ENCODE measurements around the gene ACTL9. TPM values are rescaled to one million over a fixed set of nuclear protein-coding genes. Genes with fewer than 3 reads are reported as not detected.

Gene ACTL9
- total and polyA plus RNA-seq, 2 donors (not counting 3 experiments of a cell fraction or from before 2014, with no cell fraction given), result not detected

- ChIA-PET POLR2A (no interaction called here), CTCF (no interaction called here)
- no peak for FAIRE-seq
These were observed 36.3 kb downstream of the ACTL9 start for GRCh38 chr19:8662263-8662662.

DNA sequence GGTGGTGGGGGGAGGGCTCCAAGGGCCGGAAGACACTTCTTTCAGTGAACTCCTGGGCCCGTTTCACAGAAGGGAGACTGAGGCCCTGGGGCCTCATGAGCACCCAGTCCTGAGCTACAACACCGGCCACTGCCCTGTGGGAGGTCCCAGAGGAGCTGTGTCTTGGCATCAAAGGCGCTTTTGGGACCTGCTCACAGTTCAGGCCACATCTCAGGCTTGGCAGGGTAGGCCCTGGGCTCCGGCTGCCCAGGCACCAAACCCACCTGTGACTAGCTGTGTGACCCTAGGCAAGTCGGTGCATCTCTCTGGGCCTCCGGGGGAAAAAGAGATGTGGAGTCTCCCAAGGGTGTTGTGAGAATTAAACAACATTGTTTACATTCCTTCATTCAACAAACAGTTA, 38.7 kb downstream of the ACTL9 start:
- Histone ChIP-seq H3K27me3 (ENCODE audit: control insufficient read depth in 2 of 2, insufficient read depth in 2 of 2, low read length in 2 of 2) (no peaks in the 10 kb centered on the region), H3K9ac (replicated peaks; ENCODE audit: extremely low read depth, insufficient read depth, low read length) (no peak overlapping the region), H3K9me1 (replicated peaks; ENCODE audit: control insufficient read depth, extremely low read depth, insufficient read depth, low read length) (no peaks in the 10 kb centered on the region), H3K79me2 (ENCODE audit: control insufficient read depth, insufficient read depth, low read length) (no peaks in the 10 kb centered on the region), H4K20me1 (replicated peaks; ENCODE audit: control insufficient read depth, extremely low read depth, insufficient read depth, low read length) (no peaks in the 10 kb centered on the region), H3K4me1 (ENCODE audit: control insufficient read depth, extremely low read depth, insufficient read depth, low read length) (no peaks in the 10 kb centered on the region), H3K36me3 (ENCODE audit: control insufficient read depth in 2 of 2, extremely low read depth in 1 of 2, insufficient read depth in 2 of 2, low read length in 2 of 2) (no peaks in the 10 kb centered on the region), H3K27ac (ENCODE audit: insufficient read depth, low read depth, low read length) (no peak overlapping the region), H3K4me3 (replicated peaks in 1 of 3; ENCODE audit: insufficient read depth in 1 of 3, low read depth in 1 of 3, low read length in 3 of 3) (no peak overlapping the region), H3K4me2 (ENCODE audit: insufficient read depth, low read length) (no peak overlapping the region), H2AFZ (ENCODE audit: low read depth, low read length) (no peak overlapping the region), H3K9me3 (replicated peaks; ENCODE audit: control insufficient read depth, insufficient read depth, low read length) (no peaks in the 10 kb centered on the region)
- CTCF ChIA-PET, result no interaction called here
- TF ChIP-seq EZH2 (IDR thresholded peaks at IDR 0.05; ENCODE audit: borderline replicate concordance, low read depth, low read length, severe bottlenecking) (no peak), GATA2 (IDR thresholded peaks at IDR 0.05; ENCODE audit: insufficient read depth, insufficient read length, low read depth, low read length) (no peak), FOS (IDR thresholded peaks at IDR 0.05; ENCODE audit: borderline replicate concordance, insufficient read depth, low read length) (no peak), MYC (IDR thresholded peaks at IDR 0.05; ENCODE audit: low read depth, low read length) (no peak), POLR2AphosphoS5 (IDR thresholded peaks at IDR 0.05; ENCODE audit: insufficient read depth, low read depth, low read length) (no peak), JUN (IDR thresholded peaks at IDR 0.05; ENCODE audit: borderline replicate concordance, insufficient read depth, insufficient read length, low read depth) (no peak)
- dilution Hi-C loops (cut with MboI; ENCODE audit: extremely low pct_ligation_motif_present, low sequenced_read_pairs), result no loop called here
- BruUV-seq (replicated peaks), result no TSS peak
- POLR2A ChIA-PET, result no interaction called here
- intact Hi-C loops (cut with micrococcal nuclease), result no loop called here
- FAIRE-seq (no peak), DNase-seq (ENCODE audit: low read depth, low spot score) (no peak)

More at GRCh38 chr19:8662263-8662662, 36.3 kb downstream of the ACTL9 start:
- H3K4me2 ChIP-seq (ENCODE audit: insufficient read depth, low read length), result no peak overlapping the region
- H2AFZ ChIP-seq (ENCODE audit: low read depth, low read length), result no peak overlapping the region
- H3K79me2 ChIP-seq (ENCODE audit: control insufficient read depth, insufficient read depth, low read length), result no peaks in the 10 kb centered on the region
- no peaks in the 10 kb centered on the region for H3K36me3 ChIP-seq (ENCODE audit: control insufficient read depth in 2 of 2, extremely low read depth in 1 of 2, insufficient read depth in 2 of 2, low read length in 2 of 2)
- H3K9ac ChIP-seq (replicated peaks; ENCODE audit: extremely low read depth, insufficient read depth, low read length), result no peak overlapping the region
- BruUV-seq (replicated peaks), result no TSS peak
- no peaks in the 10 kb centered on the region for H3K9me1 ChIP-seq (replicated peaks; ENCODE audit: control insufficient read depth, extremely low read depth, insufficient read depth, low read length)
- dilution Hi-C loops (cut with MboI; ENCODE audit: extremely low pct_ligation_motif_present, low sequenced_read_pairs), result no loop called here
- no peak overlapping the region for H3K4me3 ChIP-seq (replicated peaks in 1 of 3; ENCODE audit: insufficient read depth in 1 of 3, low read depth in 1 of 3, low read length in 3 of 3)
- no peaks in the 10 kb centered on the region for H3K4me1 ChIP-seq (ENCODE audit: control insufficient read depth, extremely low read depth, insufficient read depth, low read length)
- H4K20me1 ChIP-seq (replicated peaks; ENCODE audit: control insufficient read depth, extremely low read depth, insufficient read depth, low read length), result no peaks in the 10 kb centered on the region
- intact Hi-C loops (cut with micrococcal nuclease), result no loop called here
- DNase-seq (ENCODE audit: low read depth, low spot score), result no peak
- TF ChIP-seq POLR2A (IDR thresholded peaks at IDR 0.05; ENCODE audit: low read depth, low read length) (no peak), JUN (IDR thresholded peaks at IDR 0.05; ENCODE audit: borderline replicate concordance, insufficient read depth, insufficient read length, low read depth) (no peak), FOS (IDR thresholded peaks at IDR 0.05; ENCODE audit: borderline replicate concordance, insufficient read depth, low read length) (no peak), GATA2 (IDR thresholded peaks at IDR 0.05; ENCODE audit: insufficient read depth, insufficient read length, low read depth, low read length) (no peak)
- TF ChIP-seq, protein P1, sequence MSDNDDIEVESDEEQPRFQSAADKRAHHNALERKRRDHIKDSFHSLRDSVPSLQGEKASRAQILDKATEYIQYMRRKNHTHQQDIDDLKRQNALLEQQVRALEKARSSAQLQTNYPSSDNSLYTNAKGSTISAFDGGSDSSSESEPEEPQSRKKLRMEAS (IDR thresholded peaks at IDR 0.05; ENCODE audit: insufficient read depth, insufficient read length), result no peak
- TF ChIP-seq, protein P2, sequence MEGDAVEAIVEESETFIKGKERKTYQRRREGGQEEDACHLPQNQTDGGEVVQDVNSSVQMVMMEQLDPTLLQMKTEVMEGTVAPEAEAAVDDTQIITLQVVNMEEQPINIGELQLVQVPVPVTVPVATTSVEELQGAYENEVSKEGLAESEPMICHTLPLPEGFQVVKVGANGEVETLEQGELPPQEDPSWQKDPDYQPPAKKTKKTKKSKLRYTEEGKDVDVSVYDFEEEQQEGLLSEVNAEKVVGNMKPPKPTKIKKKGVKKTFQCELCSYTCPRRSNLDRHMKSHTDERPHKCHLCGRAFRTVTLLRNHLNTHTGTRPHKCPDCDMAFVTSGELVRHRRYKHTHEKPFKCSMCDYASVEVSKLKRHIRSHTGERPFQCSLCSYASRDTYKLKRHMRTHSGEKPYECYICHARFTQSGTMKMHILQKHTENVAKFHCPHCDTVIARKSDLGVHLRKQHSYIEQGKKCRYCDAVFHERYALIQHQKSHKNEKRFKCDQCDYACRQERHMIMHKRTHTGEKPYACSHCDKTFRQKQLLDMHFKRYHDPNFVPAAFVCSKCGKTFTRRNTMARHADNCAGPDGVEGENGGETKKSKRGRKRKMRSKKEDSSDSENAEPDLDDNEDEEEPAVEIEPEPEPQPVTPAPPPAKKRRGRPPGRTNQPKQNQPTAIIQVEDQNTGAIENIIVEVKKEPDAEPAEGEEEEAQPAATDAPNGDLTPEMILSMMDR (IDR thresholded peaks at IDR 0.05; ENCODE audit: extremely low read depth in 1 of 2, insufficient read depth in 1 of 2, low read depth in 1 of 2, low read length in 2 of 2), result no peak
- no peaks in the 10 kb centered on the region for H3K9me3 ChIP-seq (replicated peaks; ENCODE audit: control insufficient read depth, insufficient read depth, low read length)
- H3K27me3 ChIP-seq (ENCODE audit: control insufficient read depth in 2 of 2, insufficient read depth in 2 of 2, low read length in 2 of 2), result no peaks in the 10 kb centered on the region
- H3K27ac ChIP-seq (ENCODE audit: insufficient read depth, low read depth, low read length), result no peak overlapping the region
